ENCODE results near the gene KLK1.
A peak's percentile ranks its signal among the peaks of the same experiment; 100 is the strongest.
"Not testable (repeated sequence)": the region's sequence is repeated elsewhere in the genome, so short reads cannot be mapped to it uniquely, and the experiment has no call there.

KLK1 gene

DNA sequence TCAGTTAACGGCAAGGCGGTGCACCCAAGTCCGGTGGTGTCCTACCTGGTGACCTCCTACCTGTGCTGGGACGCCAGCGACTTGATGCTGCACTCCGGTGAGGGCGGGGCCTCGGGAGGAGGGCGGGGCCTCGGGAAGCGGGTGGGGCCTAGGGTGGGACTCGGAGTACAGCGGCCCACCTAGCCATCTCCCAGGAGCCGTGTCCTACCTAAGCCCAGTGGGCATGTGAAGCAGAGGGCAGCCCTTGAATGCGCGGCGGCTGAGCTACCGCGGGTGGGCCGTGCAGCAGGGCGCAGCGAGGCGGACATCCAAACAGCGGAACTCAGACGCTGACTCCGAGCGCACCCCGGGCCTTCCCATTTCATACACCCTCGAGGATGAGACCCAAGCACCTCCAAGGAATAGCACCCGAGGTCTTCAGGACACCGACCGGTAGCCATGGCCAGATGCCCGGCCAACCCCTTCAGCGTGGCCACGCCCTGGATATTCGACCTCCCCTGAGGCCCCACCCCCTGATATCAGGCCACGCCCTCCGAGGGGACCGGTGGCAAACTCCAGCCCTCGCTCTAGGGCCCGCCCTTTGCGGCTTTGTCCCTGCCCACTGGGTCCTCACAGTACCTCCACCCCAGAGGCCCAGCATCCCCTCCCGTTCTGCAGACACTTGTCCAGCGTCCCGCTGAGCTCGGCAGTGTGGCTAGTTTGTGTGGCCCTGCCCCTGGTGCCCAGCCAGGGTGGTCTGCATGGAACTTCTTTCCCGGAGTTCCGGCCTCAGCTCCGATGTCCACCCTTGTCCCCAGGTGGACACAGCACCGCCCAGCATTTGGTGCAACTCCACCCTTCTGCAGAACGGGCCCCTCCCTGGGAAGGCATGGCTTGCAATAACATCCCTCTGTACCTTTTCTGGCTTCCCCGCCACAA lies 5.4 kb downstream of the KLK1 start:
- peak in 1 of 56 donors; percentile 34 for DNase-seq

DNA sequence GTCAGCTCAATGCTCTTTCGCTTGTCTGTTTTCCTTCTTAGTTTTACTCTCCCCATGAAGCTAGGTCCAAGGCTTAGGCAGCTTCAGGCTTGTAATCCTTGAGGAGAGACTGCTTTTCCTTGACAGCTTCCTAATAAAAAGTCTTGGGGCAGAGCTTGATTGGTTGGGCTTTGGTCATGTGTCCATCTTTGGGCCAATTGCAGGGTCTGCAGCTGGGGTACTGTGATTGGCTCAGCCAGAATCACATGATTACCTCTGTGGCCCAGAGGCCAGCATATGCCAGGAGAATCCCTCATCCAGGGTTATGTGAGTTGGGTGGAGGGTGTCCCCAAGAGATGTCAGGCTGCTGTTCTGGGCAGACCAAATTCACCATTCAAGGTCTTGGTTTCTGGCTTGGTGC lies 8.1 kb downstream of the KLK1 start:
- DNase-seq = no peak

DNA sequence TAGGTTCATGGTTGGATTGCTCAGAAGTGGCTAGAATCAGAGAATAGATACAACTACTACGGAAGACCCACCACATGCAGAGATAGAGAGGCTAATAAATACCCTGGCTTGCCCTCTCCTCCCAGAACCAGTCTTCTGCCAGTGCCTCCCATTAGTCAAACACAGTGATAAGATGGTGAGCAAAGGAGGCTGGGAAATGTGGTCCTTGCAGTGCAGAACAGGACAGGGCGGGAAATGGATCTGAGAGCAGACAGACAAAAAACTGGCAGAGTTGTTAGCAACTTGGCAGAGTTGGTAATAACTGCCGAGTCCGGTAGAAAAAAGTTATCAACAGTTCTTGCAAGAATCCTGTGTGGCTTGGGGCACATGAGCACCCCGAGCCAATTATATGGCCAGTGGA lies 8.7 kb downstream of the KLK1 start:
- no peak for DNase-seq

DNA sequence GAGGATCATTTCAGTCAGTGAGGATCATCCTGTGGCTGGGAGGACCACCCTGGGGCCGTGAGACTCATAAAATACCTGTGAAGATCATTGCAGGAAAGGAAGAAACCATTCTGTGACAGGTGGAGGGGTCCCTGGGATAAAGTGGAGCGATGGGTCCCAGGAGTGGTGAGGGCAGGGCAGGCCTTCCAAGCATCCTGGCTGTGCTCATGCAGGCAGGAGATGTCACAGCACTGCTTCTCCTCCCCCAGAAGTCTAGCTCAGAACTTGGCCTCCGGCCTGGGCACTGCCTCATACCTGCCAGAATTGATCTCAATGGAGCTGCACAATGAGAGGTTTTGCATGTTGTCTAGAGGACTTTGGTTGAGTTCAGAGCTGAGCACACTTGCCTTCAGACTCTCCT lies 11.1 kb downstream of the KLK1 start:
- no peak for DNase-seq

DNA sequence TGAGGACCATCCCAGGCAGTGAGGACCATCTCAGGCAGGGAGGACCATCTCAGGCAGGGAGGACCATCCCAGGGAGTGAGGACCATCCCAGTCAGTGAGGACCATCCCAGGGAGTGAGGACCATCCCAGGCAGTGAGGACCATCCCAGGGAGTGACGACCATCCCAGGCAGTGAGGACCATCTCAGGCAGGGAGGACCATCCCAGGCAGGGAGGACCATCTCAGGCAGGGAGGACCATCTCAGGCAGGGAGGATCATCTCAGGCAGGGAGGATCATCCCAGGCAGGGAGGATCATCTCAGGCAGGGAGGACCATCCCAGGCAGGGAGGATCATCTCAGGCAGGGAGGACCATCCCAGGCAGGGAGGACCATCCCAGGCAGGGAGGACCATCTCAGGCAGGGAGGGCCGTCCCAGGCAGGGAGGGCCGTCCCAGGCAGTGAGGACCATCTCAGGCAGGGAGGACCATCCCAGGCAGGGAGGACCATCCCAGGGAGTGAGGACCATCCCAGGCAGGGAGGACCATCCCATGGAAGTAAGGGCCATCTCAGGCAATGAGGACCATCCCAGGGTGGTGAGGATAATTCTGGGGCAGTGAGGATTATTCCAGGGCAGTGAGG lies 11.9 kb downstream of the KLK1 start:
- not testable (repeated sequence) for DNase-seq

DNA sequence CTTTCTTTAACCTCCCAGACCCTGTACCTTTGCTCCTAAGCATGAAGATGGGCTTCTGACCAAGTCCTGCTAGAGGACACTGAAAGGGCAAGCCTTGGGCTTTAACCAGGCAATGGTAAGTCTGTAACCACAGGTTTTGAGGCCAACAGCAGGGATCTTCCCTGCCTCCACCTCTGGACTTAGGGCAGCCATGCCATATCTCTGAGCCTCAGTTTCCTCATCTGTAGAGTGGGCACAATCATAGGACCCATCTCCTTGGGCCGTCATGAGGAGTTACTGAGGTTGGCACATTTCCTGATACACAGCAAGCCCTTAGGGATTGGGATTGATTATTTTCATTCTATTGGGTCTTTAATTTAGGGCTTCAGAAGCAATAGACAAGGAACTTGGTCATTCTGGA lies 14.7 kb downstream of the KLK1 start:
- no peak for DNase-seq

DNA sequence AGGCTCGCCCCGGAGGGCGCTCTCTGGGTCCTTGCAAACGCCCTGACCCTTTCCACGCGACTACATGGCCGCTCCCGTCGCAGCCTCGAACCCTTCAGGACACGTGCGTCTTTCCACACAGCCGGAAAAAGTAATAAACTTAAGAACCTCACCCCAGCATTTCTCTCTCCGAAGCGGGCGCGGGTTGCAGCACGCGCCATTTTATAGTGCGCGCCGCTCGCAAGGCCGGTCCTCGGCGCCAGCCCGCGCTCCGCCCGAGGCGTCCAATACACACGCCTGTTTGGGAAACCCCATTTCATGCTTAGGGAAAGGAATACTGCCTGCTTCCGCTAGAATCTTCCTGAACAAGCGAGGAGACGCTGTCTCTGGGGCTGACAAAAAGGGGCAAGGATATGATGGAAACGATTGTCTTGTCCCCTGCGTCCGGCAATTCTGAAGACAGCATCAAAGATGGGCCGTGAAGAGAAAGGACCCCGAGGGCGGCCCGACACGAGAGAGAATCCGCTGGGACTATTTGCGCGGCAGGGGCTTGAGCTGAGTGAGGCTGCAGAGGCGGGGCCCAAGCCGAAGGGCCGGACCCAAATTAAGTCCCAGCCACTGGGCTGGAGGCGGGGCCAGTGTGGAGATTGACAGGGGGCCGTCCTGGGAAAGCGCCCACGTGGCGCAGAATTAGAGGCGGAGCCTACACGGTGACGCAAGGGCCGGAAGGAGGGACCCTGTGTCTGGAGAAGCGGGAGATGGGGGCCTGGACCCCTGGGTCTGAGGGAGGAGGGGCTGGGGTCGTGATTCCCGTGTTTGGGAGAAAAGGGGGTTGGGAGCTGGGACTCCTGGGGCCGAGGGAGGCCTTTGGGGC lies 18.9 kb downstream of the KLK1 start:
- peak; percentile 85 to 99 (median 97) for DNase-seq

DNA sequence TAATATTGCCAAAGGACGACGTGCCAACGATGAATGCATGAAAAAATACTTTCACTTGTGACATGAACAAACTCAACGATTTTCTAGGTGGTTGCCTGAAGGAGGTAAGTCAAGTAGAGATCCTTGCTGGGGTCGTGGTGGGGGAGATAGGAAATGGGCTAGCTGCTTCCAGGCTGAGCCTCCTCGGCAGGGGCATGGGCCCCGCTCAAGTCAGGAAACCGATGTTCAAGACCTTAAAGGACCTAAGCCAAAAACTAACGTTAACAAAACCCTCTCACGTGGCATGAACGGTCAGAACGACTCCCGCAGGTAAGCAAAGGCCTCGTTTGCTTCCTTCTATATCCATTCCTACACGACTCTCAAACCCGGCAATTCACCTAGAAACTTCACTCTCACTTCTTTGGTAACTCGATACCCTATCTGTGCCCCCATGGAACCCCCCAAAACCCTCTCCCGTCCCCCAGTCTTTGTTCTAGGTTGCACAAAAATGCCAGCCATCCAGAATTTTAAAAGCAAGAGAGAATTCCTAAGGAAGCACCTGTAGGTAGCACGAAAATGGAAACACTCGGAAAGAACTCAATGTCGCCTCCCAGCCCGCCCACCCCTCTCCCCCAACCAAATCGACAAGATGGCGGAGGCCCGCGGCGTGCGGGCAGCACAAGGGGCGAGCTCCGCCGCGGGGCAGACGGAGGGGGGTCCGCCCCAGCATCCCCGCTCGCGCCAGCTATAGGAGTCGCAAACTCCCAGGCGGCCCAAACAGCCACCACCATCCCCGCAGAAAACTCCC lies 19.8 kb downstream of the KLK1 start:
- DNase-seq = peak in 3 of 56 donors; percentile 46 to 58 (median 48)

DNA sequence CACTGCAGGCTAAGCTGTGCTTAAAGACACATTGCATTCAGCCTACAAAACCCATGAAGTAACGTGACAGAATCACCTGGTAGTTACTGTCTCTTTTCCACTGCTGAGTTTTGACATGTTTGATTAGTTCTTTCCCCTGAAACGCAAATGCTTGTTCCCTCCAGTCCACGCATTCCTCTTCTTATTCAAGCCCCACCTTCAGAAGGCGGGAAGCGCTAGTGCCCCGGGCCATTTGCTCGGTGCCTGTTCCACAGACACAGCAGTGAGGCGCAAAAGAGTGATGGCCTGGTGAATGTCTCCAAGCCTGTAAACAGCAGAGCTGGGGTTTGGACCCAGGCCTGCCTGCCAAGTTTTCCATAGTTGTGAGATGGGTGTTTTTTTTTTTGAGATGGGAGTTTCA lies 22.5 kb downstream of the KLK1 start:
- no peak for DNase-seq

DNA sequence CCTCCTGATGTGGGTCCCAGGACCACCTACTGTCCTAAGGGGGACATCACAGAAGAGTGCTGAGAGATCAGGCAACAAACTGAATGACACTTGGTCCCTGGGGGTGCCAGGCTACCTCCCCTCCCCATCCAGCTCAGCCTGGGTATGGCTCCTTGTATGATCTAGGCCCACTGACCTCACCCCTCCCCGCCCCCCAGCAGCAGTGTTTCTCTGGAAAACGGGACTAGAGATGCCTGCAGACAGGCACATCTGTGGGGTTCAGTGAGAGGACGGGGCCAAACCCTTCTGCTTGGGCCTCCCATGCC lies 24.1 kb downstream of the KLK1 start:
- DNase-seq = no peak

DNA sequence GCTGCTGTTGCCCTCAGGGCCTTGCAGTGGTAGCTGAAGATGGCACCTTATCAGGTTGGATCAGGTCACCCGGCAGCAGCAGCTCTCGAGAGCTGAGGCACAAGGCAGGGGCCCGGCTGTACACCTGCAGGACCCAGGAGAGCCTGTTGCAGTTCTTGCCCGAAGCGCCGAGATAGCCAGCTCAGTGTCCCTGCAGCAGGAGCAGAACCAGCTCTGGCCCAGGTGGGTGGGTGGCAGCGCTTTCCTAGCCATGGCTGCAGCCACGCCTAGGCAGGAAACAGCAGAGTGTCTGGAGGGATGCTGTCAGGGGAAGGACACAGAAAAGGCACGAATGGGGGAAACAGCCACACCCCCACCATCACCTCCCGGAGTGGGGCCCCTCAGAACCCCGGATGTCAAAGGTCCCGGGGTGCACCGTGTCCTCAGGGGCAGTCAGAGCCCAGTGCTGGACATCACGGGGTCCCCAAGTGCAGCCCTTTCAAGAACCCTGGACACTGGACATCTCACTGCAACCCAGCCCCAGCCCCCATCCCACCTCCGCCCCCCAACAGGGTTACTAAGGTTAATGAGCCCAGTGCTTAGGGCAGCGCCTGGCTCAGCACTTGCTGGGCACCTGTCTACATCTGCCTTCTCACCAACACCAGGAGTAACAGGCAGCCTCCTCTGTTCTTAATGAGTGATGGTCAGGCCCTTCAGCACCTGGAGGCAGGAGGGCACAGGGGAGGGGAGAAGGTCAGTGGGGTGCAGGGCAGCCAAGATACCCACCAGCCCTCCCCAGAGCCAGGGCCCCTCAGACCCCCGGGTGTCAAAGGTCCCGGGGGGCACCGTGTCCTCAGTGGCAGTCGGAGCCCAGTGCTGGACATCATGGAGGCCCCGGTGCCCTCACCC lies 24.7 kb downstream of the KLK1 start:
- no peak for DNase-seq

DNA sequence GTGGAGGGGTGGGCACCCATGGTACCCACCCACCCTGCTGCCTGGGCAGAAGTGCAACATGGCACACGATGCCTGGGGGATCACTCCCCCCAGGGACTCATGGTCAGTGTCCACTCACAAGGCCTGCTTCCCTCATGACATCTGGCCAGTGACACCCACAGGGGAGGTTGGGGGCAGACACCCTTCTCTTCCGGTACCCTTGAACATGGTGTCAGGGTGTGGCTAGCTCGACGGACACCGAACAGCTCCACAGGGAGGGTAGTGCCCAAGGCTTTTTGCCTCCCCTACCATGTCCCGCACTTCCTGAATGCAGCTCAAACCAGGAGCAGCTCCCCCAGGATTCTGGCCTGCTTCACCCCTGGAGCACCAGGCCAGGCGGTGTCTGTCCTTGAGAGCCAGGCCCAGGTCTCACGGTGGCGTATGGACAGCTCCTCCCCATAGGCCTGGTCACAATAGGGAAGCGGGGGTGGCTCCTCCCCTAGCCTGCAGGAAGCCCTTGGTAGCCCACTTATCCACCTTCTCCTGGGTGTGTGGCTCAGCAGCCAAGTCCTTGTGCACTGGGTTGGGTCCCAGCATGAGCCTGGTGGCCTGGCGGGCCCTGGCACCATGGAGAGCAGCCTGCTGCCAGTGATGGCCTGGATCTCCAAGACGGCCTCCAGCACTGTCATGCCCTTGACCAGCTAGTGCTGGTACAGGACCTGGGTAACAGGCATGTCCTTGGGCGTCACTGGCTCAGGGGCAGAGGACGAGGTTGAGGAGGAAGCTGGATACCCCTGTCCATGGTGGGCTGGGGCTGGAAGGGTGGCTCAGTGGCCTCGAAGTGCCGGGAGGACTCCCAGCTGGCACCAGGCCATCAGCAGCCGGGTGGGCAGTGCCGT lies 25.6 kb downstream of the KLK1 start:
- DNase-seq = no peak

DNA sequence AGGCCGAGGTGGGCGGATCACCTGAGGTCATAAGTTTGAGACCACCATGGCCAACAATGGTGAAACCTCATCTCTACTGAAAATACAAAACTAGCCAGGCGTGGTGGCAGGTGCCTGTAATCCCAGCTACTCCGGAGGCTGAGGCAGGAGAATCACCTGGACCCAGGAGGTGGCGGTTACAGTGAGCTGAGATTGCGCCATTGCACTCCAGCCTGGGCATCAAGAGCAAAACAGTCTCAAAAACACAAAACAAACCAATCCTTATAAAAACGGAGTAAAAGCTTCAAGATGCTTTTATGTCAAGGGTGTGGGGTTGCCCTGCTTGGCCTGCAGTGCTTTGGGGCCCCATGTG lies 26.2 kb downstream of the KLK1 start:
- DNase-seq = no peak

DNA sequence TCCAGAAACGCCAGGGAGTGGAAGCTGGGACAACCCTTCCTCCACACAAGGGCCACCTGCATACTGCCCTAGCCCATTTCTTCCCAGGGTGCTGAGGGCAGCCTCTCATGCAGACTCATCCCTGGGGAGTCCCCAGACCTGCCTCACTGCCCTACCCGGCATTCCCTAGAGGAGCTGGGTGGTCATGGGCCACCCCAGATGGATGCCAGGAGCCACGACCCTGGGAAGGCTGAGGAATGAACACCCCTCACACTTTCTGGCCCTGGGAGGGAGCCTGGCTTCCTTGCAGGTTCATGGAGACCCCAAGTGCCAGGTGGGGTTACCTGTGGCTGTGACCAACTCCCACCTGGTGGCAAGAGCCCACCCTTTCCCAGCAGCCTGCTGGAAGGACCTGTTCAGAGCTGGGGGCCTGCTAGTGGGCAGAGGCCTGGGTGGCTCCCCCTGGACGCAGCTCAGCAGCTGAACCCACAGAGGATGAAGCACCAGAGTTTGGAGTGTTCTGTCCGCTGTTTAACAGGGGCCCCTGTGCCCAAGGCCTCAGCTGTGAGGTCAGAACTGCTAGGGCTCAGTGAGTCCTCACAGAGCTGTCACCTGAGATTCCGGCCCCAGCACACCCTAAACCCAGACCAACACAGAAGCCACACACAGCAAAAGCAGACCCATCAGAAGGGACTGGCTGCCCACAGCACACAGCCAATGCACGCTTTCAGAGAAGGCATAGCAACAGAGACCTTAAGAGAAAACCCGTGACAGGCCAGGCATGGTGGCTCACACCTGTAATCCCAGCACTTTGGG lies 26.8 kb downstream of the KLK1 start:
- DNase-seq = no peak

DNA sequence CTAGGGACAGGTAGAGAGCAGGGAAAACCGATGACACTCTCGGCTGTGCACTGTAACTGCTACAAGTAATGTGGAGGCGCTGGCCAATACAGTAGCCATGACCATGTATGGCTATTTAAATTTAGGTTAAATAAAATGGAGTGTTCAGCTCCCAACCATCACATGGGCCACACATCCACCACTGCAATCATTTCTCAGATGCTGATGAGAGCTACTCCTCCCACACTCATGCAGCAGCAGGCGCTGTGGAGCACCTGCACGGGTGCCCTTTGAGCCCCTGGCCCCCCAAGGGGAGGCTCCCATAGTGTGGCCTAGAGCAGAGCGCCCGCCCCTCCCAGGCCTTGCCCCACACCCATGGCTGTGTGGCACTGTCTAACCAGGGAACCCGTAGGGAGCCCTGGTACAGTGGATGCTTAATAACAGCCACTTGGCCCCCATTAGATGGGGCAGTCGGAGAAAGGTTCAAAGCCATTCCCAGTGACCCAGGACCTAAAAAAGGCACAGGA lies 27.4 kb downstream of the KLK1 start:
- DNase-seq = no peak

DNA sequence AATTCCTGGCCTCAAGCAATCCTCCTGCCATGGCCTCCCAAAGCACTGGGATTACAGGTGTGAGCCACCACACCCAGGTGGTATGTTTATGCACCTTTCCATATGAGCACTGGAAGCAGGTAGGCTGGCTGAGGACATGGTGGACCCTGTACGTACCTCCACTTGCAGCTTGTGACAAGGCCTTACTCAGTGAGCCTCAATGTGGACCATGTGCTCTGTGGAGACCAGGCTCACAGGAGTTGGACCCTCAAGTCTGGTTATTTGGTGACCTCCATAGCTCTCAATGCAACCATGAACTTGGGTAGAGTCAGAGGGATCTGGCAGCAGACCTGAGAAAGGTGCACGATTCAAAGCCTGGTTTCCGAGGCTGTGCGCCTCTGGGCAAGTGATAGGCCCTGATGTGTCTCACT lies 27.9 kb downstream of the KLK1 start:
- DNase-seq = no peak

DNA sequence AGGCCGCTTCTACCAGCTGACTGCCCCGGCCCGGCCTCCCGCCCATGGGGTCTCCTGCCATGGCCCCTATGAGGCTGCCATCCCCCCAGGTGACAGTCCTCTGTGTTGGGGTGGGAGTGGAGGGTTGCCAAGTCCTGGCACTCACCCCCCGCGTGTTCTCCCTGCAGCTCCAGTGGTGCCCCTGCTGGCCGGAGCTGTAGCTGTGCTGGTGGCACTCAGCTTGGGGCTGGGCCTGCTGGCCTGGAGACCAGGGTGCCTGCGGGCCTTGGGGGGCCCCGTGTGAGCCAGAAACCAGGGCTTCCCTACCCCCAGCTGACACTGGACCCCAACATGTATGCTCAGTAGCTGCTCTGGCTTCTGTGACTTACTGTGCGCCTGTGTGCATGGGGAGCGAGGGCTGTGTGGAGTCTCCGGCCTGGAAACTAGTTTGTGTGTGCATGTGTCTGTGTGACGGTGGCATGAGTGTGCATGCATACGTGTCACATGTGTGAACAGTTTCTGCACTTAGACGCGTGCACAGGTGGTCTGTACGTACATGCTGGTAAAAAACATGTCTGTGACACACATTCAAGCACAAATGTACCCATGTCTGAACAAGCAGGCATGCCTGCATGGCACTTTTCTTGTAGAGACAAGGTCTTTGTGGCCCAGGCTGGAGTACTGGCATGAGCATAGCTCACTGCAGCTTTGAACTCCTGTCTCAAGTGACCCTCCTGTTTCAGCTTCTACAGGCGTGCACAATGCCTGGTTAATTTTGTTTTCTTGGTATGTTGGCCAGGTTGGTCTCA lies 28.5 kb downstream of the KLK1 start:
- DNase-seq = no peak
